IPS-18a (cell line): Measurements from ENCODE around the gene MT1B.
A peak's percentile ranks its signal among the peaks of the same experiment; 100 is the strongest.
"Not testable (repeated sequence)": the region's sequence is repeated elsewhere in the genome, so short reads cannot be mapped to it uniquely, and the experiment has no call there.

Source experiments
- H3K27ac ChIP-seq: one replicate; pipeline ENCODE4 v1.5.1; 2013; ENCODE audit warnings: low read length
- H3K27me3 ChIP-seq: one replicate; pipeline ENCODE4 v1.6.1; 2013; ENCODE audit warnings: mild to moderate bottlenecking, low read length; ENCODE audit not compliant: control insufficient read depth, insufficient read depth
- H3K36me3 ChIP-seq: one replicate; pipeline ENCODE4 v1.6.1; 2013; ENCODE audit warnings: low read depth, low read length; ENCODE audit not compliant: control insufficient read depth
- H3K4me1 ChIP-seq: one replicate; pipeline ENCODE4 v1.6.1; 2013; ENCODE audit warnings: low read depth, low read length; ENCODE audit not compliant: control insufficient read depth
- H3K4me3 ChIP-seq: one replicate; pipeline ENCODE4 v1.5.1; 2013; ENCODE audit warnings: low read length
- H3K9ac ChIP-seq: one replicate; pipeline ENCODE4 v1.6.1; 2013; ENCODE audit warnings: mild to moderate bottlenecking, low read length, moderate library complexity
- H3K9me3 ChIP-seq: one replicate; pipeline ENCODE4 v1.6.1; 2013; ENCODE audit warnings: low read depth, low read length; ENCODE audit not compliant: control insufficient read depth

MT1B gene

GRCh38 chr16:56672761-56673536 is 21.3 kb downstream of the MT1B start:
- Histone ChIP-seq H3K4me1 (peaks cover 9% of the 10 kb centered on the region), H3K9ac (no peak overlapping the region), H3K27me3 (peaks cover 73% of the 10 kb centered on the region), H3K9me3 (no peaks in the 10 kb centered on the region), H3K36me3 (no peaks in the 10 kb centered on the region), H3K4me3 (no peak overlapping the region), H3K27ac (no peak overlapping the region)

DNA sequence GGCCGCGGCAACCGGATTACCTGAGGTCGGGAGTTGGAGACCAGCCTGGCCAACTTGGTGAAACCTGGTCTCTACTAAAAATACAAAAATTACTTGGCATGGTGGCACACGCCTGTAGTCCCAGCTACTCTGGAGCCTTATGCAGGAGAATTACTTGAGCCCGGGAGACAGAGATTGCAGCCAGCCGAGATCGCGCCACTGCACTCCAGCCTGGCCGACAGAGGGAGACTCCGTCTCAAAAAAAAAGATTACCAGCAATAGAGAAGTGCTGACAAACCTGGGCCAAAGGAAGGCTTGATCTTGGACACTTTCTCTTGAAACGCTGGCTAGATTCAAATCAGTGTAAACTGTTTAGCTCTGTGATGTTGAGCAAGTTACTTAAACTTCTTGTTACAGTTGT is 22.2 kb downstream of the MT1B start:
- Histone ChIP-seq H3K4me1 (peaks cover 9% of the 10 kb centered on the region), H3K4me3 (no peak overlapping the region), H3K27ac (no peak overlapping the region), H3K9ac (no peak overlapping the region), H3K9me3 (no peaks in the 10 kb centered on the region), H3K36me3 (no peaks in the 10 kb centered on the region), H3K27me3 (peaks cover 64% of the 10 kb centered on the region)

DNA sequence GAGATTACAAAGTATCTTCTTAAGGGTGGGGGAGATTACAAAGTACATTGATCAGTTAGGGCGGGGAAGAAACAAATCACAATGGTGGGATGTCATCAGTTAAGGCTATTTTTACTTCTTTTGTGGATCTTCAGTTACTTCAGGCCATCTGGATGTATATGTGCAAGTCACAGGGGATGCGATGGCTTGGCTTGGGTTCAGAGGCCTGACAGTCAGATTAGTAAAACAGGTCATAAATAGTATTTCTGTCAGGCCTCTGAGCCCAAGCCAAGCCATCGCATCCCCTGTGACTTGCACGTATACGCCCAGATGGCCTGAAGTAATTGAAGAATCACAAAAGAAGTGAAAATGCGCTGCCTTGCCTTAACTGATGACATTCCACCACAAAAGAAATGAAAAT is 22.9 kb downstream of the MT1B start:
- not testable (repeated sequence) for H3K9ac ChIP-seq, H3K4me1 ChIP-seq, H3K36me3 ChIP-seq, H3K27ac ChIP-seq, H3K9me3 ChIP-seq, H3K4me3 ChIP-seq
- peaks cover 57% of the 10 kb centered on the region for H3K27me3 ChIP-seq

DNA sequence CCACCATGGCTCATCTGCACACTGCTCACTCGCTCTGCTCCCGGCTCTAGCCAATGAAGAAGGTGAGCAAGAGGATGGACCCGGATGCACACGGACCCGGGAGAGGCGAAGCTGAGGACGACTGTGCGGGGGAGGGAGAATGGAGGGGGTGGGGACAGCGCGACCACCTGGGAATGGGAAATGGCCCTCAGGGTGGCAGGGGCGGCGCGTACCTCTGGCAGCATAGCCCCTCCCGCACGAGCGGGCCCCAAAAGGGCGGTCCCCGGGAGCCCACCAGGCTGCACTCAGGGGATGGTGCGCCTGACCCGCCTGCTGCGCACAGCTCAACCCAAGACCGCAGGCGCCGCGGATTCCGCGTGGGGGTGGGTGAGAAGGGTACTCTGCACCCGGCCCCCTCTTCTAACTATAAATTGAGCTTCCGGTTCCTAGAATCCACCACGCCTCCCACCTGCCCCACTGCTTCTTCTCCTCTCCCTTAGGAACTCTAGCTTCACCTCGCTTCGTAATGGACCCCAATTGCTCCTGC is 24.1 kb downstream of the MT1B start:
- Histone ChIP-seq H3K4me1 (peaks cover 9% of the 10 kb centered on the region), H3K36me3 (no peaks in the 10 kb centered on the region), H3K9ac (peak overlapping the region; percentile 41), H3K27ac (no peak overlapping the region), H3K9me3 (no peaks in the 10 kb centered on the region), H3K4me3 (peak overlapping the region; percentile 61), H3K27me3 (peaks cover 46% of the 10 kb centered on the region)

DNA sequence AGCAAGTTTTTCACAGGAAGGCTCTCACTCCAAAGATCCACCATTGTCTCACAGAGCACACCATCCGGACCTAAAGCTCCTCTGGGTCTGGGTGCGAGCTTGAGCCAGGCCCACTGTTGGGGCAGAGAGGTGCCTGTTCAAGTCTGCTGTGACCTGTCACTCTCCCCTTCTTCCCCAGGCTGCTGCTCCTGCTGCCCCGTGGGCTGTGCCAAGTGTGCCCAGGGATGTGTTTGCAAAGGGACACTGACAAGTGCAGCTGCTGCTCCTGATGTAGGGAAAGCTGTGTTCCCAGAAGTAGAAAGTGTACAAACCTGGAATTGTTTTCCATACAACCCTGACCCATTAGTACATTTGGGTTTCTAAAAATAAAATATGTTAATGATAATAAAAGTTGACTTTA is 25.8 kb downstream of the MT1B start:
- peaks cover 14% of the 10 kb centered on the region for H3K4me1 ChIP-seq

GRCh38 chr16:56679078-56679730 is 27.5 kb downstream of the MT1B start:
- no peak overlapping the region for H3K9ac ChIP-seq
- H3K27me3 ChIP-seq = peaks cover 48% of the 10 kb centered on the region
- H3K4me1 ChIP-seq = peaks cover 22% of the 10 kb centered on the region
- no peak overlapping the region for H3K4me3 ChIP-seq
- no peaks in the 10 kb centered on the region for H3K36me3 ChIP-seq
- no peak overlapping the region for H3K27ac ChIP-seq
- no peaks in the 10 kb centered on the region for H3K9me3 ChIP-seq

More for the DNA sequence above, 25.8 kb downstream of the MT1B start:
- Histone ChIP-seq H3K9me3 (no peaks in the 10 kb centered on the region), H3K9ac (no peak overlapping the region), H3K27ac (no peak overlapping the region), H3K4me3 (no peak overlapping the region), H3K36me3 (no peaks in the 10 kb centered on the region), H3K27me3 (peaks cover 50% of the 10 kb centered on the region)

DNA sequence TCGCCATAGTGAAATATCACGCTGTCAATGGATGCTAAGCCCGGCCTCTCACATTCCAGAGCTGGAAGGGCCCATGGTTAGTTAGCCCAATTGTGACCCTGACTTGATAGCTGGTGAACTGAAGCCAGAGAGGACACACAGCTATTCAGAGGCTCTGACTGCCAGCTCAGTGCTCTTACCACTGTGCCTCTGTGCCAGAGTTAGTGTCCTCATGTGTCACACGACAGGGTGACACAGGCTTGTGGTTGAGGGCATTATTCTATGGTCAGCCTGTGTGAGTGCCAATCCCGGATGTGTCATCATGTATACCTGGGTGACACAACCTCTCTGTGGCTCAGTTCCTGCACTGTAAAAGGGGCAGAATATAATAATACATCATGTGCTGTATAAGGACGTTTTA is 28.1 kb downstream of the MT1B start:
- H3K4me1 ChIP-seq = peaks cover 19% of the 10 kb centered on the region
- H3K4me3 ChIP-seq = no peak overlapping the region
- no peaks in the 10 kb centered on the region for H3K36me3 ChIP-seq
- H3K27me3 ChIP-seq = peaks cover 48% of the 10 kb centered on the region
- H3K27ac ChIP-seq = no peak overlapping the region
- no peaks in the 10 kb centered on the region for H3K9me3 ChIP-seq
- no peak overlapping the region for H3K9ac ChIP-seq

DNA sequence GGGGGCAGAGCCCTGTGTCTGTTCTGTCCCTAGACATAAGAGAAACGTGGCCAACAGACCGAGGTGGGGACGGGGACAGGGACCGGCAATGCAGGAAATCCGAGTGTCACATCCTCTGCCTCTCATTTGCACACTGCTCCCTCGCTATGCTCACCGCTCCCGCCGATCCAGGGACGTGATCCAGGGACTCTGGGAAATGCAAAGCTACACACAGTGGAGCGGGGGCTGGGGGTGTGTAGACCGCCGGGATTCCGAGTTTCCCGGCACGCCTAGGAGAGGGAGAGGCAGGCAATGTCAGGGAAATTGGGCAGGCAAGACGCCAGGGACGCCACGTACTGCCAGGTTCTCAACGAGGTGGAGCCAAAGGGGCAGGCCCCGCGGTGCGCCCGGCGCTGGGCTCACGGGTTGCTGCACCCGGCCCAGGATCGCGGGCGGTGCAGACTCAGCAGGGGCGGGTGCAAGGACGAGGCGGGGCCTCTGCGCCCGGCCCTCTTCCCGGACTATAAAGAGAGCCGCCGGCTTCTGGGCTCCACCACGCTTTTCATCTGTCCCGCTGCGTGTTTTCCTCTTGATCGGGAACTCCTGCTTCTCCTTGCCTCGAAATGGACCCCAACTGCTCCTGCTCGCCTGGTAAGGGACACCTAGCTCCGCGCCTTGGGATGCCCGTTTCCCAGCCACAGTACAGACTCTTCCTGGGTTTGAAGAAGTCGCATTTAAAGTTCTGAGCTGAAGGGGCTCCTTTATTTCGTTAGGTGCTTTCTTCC is 30.4 kb downstream of the MT1B start, which contains the start of gene MT1X:
Gene MT1X, plus strand, starts transcription at position 532 of the 764 bp plus-strand sequence. Its CDS starts 71 bp downstream, at position 603.
- H3K9me3 ChIP-seq = no peaks in the 10 kb centered on the region
- peak within 1 kb of the TSS; percentile 81 for H3K9ac ChIP-seq
- peaks cover 14% of the 10 kb centered on the region for H3K4me1 ChIP-seq
- H3K27me3 ChIP-seq = peaks cover 32% of the 10 kb centered on the region
- no peaks in the 10 kb centered on the region for H3K36me3 ChIP-seq
- no peak within 1 kb of the TSS for H3K27ac ChIP-seq
- H3K4me3 ChIP-seq = peak within 1 kb of the TSS; percentile 83

- H3K27me3 ChIP-seq = peaks cover 26% of the 10 kb centered on the region
- peak overlapping the region; percentile 81 for H3K9ac ChIP-seq
- H3K9me3 ChIP-seq = no peaks in the 10 kb centered on the region
- peak overlapping the region; percentile 83 for H3K4me3 ChIP-seq
- peaks cover 14% of the 10 kb centered on the region for H3K4me1 ChIP-seq
- no peaks in the 10 kb centered on the region for H3K36me3 ChIP-seq
- H3K27ac ChIP-seq = no peak overlapping the region
These were observed 31.2 kb downstream of the MT1B start for GRCh38 chr16:56682703-56683397.

DNA sequence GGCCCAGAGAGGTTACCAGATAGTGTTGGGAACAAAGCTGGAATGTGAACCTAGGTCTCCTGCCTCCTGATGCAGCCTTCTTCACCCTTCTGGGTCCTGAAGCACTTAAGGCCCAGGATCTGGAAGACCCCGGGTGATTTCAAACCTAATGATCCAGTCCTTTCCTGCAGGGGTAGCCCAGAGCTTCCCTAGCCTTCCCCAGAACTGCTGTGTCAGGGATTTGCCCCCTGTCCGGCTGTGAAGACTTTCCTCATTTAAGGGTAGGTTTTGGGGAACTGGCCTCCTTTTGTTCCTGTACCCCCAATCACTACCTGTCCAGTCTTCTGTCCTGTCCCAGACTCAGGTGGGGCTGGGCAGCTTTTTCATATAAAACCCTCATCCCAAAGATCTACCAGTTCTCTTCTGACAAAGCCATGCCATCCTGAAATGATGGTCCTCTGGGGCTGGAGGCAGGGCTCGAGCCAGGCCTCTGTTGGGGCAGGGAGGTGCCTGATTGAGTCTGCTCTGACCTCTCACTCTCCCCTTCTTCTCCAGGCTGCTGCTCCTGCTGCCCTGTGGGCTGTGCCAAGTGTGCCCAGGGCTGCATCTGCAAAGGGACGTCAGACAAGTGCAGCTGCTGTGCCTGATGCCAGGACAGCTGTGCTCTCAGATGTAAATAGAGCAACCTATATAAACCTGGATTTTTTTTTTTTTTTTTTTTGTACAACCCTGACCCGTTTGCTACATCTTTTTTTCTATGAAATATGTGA is 31.9 kb downstream of the MT1B start:
- H3K9ac ChIP-seq = no peak overlapping the region
- H3K9me3 ChIP-seq = no peaks in the 10 kb centered on the region
- H3K4me3 ChIP-seq = peak overlapping the region; percentile 83
- peaks cover 14% of the 10 kb centered on the region for H3K4me1 ChIP-seq
- no peak overlapping the region for H3K27ac ChIP-seq
- H3K36me3 ChIP-seq = no peaks in the 10 kb centered on the region
- peaks cover 26% of the 10 kb centered on the region for H3K27me3 ChIP-seq
